T-helper 1 cell treated with Interleukin-12 subunit alpha and Interleukin-12 subunit beta and Interleukin-4 antibody, amounts not matched to agents 30 μg/mL and 1 μg/mL, for 36 hours (primary cell): ENCODE data around the gene TBC1D8.

Experiments
- H3K27ac Mint-ChIP-seq: one replicate; pipeline ENCODE4 v1.8.0; 2021; ENCODE audit warnings: mild to moderate bottlenecking, mixed read lengths
- H3K27me3 Mint-ChIP-seq: one replicate; pipeline ENCODE4 v1.8.0; 2021; ENCODE audit warnings: low read depth, mixed read lengths
- H3K36me3 Mint-ChIP-seq: one replicate; pipeline ENCODE4 v1.8.0; 2021; ENCODE audit warnings: low read depth, mixed read lengths
- H3K4me1 Mint-ChIP-seq: one replicate; pipeline ENCODE4 v1.8.0; 2021; ENCODE audit warnings: low read depth, mixed read lengths
- H3K4me3 Mint-ChIP-seq: one replicate; pipeline ENCODE4 v1.8.0; 2021; ENCODE audit warnings: mild to moderate bottlenecking, moderate library complexity, mixed read lengths
- H3K9me3 Mint-ChIP-seq: one replicate; pipeline ENCODE4 v1.8.0; 2021; ENCODE audit warnings: mixed read lengths

Gene TBC1D8

DNA sequence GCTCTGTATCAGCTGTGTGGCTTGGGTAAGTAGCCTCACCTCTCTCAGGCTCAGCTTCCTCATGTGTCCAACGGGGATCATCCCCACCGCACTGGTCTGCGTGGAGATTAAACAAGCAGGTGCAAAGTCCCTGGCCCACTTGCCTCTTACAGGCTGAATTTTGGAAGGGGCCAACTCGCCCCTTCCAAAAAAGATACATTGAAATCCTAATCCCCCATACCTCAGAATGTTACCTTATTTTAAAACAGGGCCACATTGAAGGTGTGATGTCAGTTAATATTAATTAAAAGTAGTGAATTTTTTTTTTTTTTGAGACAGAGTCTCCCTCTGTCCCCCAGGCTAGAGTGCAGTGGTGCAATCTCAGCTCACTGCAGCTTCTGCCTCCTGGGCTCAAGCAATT lies 34.8 kb downstream of the TBC1D8 start:
- Mint-ChIP-seq H3K36me3 (no peaks in the 10 kb centered on the region), H3K4me1 (no peaks in the 10 kb centered on the region), H3K9me3 (no peaks in the 10 kb centered on the region), H3K27me3 (peaks cover 13% of the 10 kb centered on the region), H3K27ac (no peak overlapping the region), H3K4me3 (no peak overlapping the region)

DNA sequence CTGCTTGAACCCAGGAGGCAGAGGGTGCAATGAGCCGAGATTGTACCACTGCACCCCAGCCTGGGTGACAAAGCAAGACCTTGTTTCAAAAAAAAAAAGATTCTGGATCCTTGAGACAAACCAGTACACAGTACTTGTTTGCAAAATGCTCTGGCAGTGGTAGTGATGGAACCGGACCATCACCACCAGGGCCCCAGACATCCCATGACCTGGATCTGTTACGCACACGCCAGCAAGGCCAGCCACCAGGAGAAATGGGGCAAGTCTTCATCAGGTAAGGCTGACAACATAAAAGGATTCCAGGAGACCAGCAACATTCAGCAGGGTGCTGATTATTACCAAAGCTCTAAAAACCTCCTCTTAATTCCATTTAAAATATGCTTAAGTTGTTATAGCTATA lies 35.5 kb downstream of the TBC1D8 start:
- Mint-ChIP-seq H3K4me3 (no peak overlapping the region), H3K9me3 (no peaks in the 10 kb centered on the region), H3K4me1 (no peaks in the 10 kb centered on the region), H3K27me3 (peaks cover 13% of the 10 kb centered on the region), H3K27ac (no peak overlapping the region), H3K36me3 (no peaks in the 10 kb centered on the region)

DNA sequence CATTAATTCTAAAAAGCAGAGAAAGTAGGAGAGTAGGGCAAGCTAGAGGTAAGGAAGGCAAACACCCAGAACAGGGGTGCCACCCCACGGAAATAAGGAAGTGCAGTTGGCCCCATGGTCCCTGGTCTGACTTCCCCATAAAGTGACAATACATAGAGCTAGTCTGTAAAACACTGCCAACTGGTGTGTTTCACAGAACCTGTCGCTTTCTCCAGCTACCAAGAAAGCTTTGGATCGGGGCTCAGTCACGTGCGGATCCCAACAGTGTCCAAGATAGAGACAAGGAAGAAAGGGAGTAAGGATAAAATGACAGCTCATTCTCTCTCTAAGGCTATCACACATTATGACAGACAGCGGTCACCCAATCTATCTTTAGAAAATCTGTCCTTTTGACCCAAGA lies 36.4 kb downstream of the TBC1D8 start:
- H3K27me3 Mint-ChIP-seq = peaks cover 13% of the 10 kb centered on the region
- H3K36me3 Mint-ChIP-seq = no peaks in the 10 kb centered on the region
- no peaks in the 10 kb centered on the region for H3K4me1 Mint-ChIP-seq
- no peaks in the 10 kb centered on the region for H3K9me3 Mint-ChIP-seq
- no peak overlapping the region for H3K4me3 Mint-ChIP-seq
- H3K27ac Mint-ChIP-seq = no peak overlapping the region

DNA sequence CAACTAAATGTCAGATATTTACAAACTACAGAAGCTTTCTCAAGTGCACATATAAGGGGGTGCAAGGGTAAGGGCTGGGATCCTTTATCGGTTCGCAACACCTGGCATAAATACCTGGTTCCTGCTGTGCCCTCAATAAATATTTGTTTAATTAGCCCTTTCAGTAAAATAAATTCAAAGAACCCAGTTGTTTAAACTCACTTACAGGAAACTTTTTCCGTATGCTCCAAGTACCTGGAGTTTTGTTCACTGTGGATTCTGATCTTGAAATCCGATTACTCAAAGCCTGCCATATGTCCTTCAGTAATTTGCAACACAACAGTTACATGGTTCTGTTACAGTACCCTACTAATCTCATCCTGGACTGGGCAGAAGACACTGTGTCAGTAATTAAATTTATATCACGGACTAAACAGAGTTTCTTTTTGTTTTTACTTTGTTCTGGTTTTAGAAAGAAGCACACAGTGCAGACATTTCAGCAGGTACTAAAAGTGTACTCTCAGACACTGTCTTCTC lies 36.9 kb downstream of the TBC1D8 start:
- H3K4me1 Mint-ChIP-seq = no peaks in the 10 kb centered on the region
- no peaks in the 10 kb centered on the region for H3K36me3 Mint-ChIP-seq
- H3K9me3 Mint-ChIP-seq = no peaks in the 10 kb centered on the region
- peaks cover 13% of the 10 kb centered on the region for H3K27me3 Mint-ChIP-seq
- no peak overlapping the region for H3K27ac Mint-ChIP-seq
- H3K4me3 Mint-ChIP-seq = no peak overlapping the region

DNA sequence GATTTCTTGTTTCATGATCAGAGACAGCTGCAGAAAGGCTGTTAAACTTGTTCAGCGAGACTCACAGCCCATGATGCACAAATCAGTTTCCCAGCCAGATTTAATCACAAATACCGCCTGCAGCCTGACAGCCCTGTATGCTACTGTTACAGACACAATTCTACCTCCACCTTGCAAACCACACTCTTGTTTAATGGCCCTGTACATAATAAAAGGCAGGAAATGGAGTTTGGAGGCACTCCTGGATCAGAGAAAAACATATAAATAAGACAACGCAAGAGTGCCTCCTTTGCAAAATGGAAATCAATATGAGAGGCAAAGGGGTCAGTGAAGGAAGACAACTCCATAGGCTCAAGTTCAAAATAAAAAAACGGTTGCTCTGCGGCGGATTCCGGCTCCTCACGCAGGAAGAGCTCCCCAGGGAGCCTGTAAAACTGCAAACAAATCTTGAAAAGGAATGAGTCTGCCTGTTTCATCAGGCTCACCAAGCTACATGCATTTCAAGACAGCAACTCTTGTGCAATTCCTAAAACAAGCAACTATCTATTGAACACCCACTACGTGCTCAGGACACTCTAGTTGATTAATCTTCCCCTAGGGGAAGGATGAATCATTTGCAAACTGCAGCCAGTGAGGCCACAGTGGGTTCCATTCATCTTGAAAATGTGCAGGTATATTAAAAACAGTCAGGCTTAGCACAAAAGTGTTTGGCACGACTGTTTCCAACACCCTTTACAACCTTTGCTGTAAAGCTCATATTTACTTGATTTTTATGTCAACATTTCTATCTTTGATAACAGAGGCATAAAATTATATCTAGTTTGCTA lies 37.5 kb downstream of the TBC1D8 start:
- H3K4me3 Mint-ChIP-seq = no peak overlapping the region
- peaks cover 13% of the 10 kb centered on the region for H3K27me3 Mint-ChIP-seq
- no peaks in the 10 kb centered on the region for H3K9me3 Mint-ChIP-seq

DNA sequence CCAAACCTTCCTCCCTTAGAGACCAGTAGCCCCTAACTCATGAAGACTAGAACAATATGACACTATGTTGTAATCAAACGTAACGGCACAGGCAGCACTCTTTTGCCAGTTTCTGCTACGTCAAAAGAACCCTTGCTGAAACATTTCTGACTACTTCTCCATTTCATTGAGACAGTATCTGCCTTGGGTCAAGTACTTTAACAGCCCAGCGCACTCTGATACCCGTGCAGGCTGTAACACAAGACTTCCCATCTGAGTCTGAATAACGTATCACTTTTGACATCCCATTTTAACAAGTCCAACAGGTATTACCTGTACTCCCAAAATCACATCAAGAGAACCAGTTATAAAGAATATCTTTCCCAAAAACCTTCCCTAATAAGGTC lies 38.4 kb downstream of the TBC1D8 start:
- H3K4me1 Mint-ChIP-seq = no peaks in the 10 kb centered on the region
- no peak overlapping the region for H3K4me3 Mint-ChIP-seq
- no peaks in the 10 kb centered on the region for H3K9me3 Mint-ChIP-seq
- no peak overlapping the region for H3K27ac Mint-ChIP-seq
- H3K36me3 Mint-ChIP-seq = no peaks in the 10 kb centered on the region
- H3K27me3 Mint-ChIP-seq = peaks cover 13% of the 10 kb centered on the region

More for the DNA sequence above, 37.5 kb downstream of the TBC1D8 start:
- H3K27ac Mint-ChIP-seq = no peak overlapping the region
- no peaks in the 10 kb centered on the region for H3K4me1 Mint-ChIP-seq
- H3K36me3 Mint-ChIP-seq = no peaks in the 10 kb centered on the region

DNA sequence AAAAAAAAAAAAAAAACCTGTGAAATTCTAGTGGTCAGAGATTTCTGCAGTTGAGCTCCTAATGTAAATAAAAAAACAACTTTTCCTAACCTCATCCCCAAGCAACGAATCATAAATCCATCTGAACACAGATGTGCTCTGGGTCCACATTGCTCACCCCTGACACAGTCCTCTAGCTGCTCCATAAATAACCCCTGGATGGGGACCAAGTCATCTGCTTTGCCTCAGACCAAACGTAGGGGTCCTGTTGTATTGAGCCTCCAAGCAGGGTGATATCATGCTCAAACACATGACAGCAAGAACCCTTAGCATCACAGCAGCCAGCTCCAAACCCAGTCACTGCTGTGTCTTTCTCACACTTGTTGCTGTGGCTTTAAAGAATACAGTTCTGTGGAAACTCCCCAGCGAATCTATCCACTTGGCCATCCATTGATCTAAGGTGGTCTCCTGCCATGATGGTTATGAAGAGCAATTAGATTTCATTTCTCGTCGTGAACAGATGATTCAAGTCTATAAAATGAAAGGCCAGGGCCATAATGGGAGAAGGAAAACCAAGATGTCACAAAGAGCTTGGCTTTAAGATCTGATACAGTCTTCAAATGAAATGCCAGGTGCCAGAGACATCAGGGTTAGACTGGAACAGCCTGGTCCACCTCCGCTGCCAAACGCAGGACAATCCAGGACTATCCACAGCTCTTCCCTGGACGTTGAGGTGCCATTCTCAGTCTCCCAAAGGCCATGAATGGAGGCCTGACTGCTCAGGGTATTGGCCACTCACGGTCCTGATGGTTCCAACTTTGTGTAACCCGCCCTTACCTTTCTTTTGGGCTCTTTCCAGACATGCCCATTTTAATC lies 39.0 kb downstream of the TBC1D8 start:
- H3K4me3 Mint-ChIP-seq = no peak overlapping the region
- no peak overlapping the region for H3K27ac Mint-ChIP-seq
- peaks cover 13% of the 10 kb centered on the region for H3K27me3 Mint-ChIP-seq
- H3K4me1 Mint-ChIP-seq = no peaks in the 10 kb centered on the region
- H3K36me3 Mint-ChIP-seq = no peaks in the 10 kb centered on the region
- no peaks in the 10 kb centered on the region for H3K9me3 Mint-ChIP-seq

DNA sequence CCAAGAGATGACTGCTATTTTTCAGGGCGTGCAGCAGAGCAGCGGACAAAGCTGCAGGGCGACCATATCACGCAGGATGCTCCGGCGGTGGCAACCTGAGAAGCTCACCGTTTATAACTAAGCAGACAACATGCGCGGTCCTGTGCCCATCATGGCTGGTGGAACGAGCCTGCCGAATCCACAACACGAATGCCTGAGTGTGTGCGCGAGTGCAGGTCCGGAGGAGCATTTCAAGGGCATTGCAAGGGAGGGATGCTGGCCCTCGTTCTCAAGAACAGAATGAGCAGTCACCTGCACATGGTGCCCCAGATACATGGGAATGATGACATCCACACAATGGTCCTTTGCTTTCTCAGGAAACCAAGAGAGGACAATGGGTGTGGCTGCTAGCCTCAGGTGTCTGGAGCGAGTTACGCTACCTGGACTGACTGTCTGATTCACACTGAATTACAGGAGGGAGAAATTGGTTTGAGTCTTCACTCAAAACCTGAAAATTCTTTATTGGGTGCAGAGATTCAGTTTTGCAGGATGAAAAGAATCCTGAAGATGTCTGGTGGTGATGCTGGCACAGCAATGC lies 39.8 kb downstream of the TBC1D8 start:
- H3K27me3 Mint-ChIP-seq = peaks cover 13% of the 10 kb centered on the region
- H3K4me1 Mint-ChIP-seq = no peaks in the 10 kb centered on the region
- H3K9me3 Mint-ChIP-seq = no peaks in the 10 kb centered on the region
- no peak overlapping the region for H3K27ac Mint-ChIP-seq
- H3K4me3 Mint-ChIP-seq = no peak overlapping the region
- no peaks in the 10 kb centered on the region for H3K36me3 Mint-ChIP-seq

DNA sequence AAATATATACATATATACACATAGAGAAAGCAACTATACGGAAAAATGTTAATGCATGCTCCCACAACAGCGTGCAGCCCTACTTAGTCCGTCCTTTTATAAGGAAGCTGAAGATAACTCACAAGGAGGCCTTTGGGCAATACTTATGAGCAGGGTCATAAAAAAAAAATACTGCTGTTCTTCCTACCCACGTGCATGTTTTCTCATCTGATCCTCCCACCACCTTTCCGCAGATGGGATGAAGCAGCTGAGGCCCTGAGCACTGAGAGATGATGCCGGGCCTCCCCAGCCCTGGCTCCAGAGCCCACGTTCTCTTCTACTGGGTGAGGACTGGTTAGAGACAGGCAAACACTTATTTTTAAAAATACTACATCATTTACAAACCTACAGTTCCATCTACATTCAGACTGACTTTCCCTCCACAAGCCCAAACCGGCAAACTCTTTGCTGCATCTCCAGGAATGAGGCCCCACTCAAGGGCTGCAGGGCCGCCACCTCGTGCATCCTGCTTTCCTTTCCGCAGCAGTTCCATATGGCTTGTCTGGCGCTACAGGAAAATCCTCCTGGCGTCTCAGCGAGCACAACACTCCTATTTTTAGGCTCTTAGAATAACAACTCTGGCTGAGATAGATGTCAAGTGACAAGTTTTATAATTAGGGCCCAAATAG lies 41.6 kb downstream of the TBC1D8 start:
- no peak overlapping the region for H3K27ac Mint-ChIP-seq
- no peaks in the 10 kb centered on the region for H3K9me3 Mint-ChIP-seq
- H3K36me3 Mint-ChIP-seq = no peaks in the 10 kb centered on the region
- no peak overlapping the region for H3K4me3 Mint-ChIP-seq
- no peaks in the 10 kb centered on the region for H3K4me1 Mint-ChIP-seq
- H3K27me3 Mint-ChIP-seq = peaks cover 9% of the 10 kb centered on the region

DNA sequence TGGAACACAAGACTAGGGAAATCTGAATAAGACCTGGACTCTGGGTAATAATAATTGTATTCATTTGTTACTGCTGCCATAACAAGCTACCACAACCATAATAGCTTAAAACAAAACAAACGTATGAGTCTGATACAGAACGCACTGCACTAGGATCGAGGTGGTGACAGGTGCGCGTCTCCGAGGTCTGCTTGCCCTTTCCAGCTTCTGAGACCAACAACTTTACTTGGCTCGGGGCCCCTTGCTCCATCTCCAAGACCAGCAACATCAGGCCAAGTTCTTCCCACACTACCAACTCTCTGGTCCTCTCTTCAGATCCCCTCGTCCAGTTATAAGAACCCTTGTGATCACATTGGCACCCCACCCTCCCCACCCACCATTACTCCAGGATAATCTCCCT lies 42.8 kb downstream of the TBC1D8 start:
- H3K27me3 Mint-ChIP-seq = peaks cover 8% of the 10 kb centered on the region
- no peaks in the 10 kb centered on the region for H3K36me3 Mint-ChIP-seq
- no peak overlapping the region for H3K27ac Mint-ChIP-seq
- no peak overlapping the region for H3K4me3 Mint-ChIP-seq
- no peaks in the 10 kb centered on the region for H3K4me1 Mint-ChIP-seq
- H3K9me3 Mint-ChIP-seq = no peaks in the 10 kb centered on the region

DNA sequence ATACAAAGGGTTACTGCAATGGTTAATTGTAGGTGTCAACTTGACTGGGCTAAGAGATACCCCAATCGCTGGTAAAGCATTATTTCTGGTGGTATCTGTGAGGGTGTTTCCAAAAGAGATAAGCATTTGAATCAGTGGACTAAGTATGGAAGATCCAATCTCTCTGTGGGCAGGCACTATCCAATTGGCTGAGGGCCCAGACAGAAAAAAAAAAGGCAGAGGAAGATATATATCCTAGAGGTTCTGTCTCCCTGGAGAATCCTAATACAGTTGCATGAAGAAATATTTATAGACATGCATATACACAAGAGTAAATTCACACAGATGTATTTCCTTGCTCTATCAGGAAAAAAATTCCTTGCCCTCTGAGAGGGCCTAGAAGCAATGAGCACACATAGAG lies 43.9 kb downstream of the TBC1D8 start:
- Mint-ChIP-seq H3K4me1 (no peaks in the 10 kb centered on the region), H3K9me3 (peaks cover 7% of the 10 kb centered on the region), H3K4me3 (no peak overlapping the region), H3K27ac (no peak overlapping the region), H3K36me3 (no peaks in the 10 kb centered on the region), H3K27me3 (no peaks in the 10 kb centered on the region)

DNA sequence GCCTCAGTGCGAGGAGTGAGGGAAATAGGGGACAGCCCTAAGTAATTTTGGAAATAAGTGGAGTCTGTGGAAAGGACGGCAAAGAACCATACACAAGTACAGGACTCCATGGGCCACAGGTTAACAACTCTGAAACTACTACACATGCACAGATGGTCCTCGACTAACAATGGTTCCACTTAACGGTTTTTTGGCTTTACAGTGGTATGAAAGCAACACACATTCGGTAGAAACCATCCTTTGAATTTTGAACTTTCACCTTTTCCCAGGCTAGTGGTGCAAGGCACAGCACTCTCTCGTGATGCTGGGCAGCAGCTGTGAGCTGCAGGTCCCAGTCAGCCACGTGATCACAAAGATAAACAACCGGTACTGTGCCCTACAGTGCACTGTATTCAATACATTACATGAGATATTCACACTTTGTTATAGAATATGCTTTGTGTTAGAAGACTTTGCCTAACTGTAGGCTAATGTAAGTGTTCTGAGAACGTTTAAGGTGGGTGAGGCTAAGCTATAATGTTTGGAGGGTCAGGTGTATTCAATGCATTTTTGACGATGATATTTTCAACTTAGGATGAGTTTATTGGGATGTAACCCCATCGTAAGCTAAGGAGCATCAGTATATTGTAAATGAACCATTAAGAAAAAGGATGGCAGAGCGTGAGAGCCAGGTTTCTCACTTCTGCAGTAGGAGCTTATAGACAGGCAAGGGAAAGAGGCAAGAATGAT lies 44.6 kb downstream of the TBC1D8 start:
- H3K27ac Mint-ChIP-seq = no peak overlapping the region

DNA sequence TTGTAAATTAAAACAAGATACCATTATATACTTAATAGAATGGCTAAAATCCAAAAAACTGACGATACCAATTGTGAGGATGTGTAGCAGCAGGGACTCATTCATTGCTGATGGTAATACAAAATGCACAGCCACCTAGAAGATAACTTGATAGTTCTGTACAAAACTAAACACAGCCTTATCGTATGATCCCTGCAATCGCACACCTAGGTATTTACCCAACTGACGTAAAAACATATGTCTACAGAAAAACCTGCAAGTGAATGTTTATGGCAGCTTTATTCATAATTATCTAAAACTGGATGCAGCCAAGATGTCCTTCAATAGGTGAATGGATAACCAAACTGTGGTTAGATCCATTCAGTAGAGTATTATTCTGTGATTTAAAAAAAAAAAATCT lies 45.5 kb downstream of the TBC1D8 start:
- Mint-ChIP-seq H3K9me3 (peaks cover 13% of the 10 kb centered on the region), H3K36me3 (no peaks in the 10 kb centered on the region), H3K4me3 (no peak overlapping the region), H3K27ac (no peak overlapping the region), H3K27me3 (peaks cover 3% of the 10 kb centered on the region), H3K4me1 (no peaks in the 10 kb centered on the region)

More for the DNA sequence above, 44.6 kb downstream of the TBC1D8 start:
- H3K36me3 Mint-ChIP-seq = no peaks in the 10 kb centered on the region
- H3K4me1 Mint-ChIP-seq = no peaks in the 10 kb centered on the region
- H3K9me3 Mint-ChIP-seq = peaks cover 8% of the 10 kb centered on the region
- H3K27me3 Mint-ChIP-seq = no peaks in the 10 kb centered on the region
- H3K4me3 Mint-ChIP-seq = no peak overlapping the region

DNA sequence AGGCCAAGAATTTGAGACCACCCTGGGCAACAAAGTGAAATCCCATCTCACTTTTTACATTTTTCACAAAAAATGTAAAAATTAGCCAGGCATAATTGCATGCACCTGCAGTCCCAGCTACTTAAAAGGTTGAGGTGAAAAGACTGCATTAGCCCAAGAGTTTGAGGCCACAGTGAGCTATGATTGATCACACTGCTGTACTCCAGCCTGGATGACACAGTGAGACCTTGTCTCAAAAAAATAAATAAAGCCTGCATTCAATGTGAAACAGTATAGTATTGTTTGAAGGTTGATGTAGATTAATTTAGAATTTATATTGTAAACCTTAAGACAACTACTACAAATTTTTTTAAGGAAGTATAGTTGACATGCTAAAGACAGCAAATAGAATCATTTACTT lies 53.5 kb downstream of the TBC1D8 start:
- H3K36me3 Mint-ChIP-seq = no peaks in the 10 kb centered on the region
- H3K27ac Mint-ChIP-seq = no peak overlapping the region
- H3K4me1 Mint-ChIP-seq = no peaks in the 10 kb centered on the region
- H3K4me3 Mint-ChIP-seq = no peak overlapping the region
- H3K9me3 Mint-ChIP-seq = peaks cover 35% of the 10 kb centered on the region
- H3K27me3 Mint-ChIP-seq = peaks cover 25% of the 10 kb centered on the region
